K562 (cell line): ENCODE measurements around the gene TCF21. TPM values are rescaled to one million over a fixed set of nuclear protein-coding genes. Genes with fewer than 3 reads are reported as not detected.
A peak's percentile ranks its signal among the peaks of the same experiment; 100 is the strongest.

Experiments used
- ATAC-seq: fragments of 200-7000 bp; cut with Tn5 transposase; 3 replicates; pipeline ENCODE4 v1.9.1; 2020; ENCODE audit warnings: moderate library complexity
- BruUV-seq: library from RNA; stranded (reverse); fragments of 400-500 nt; replicated peaks from 2 replicates; lab custom pipeline; 2021; lab: Mats Ljungman, UMichigan
- CTCF ChIA-PET: fragments of 300-600 bp; formaldehyde crosslinking; extraction: SDS; loops from one replicate; lab custom pipeline; 2021; ENCODE audit warnings: low intra/inter-chr PET ratio; lab: Yijun Ruan, JAX
- POLR2A ChIA-PET: fragments of 300-600, 350-650 bp; sonication (Branson Sonifier 250); formaldehyde crosslinking; extraction: SDS; loops from one replicate; lab custom pipeline; 2021; ENCODE audit warnings: antibody characterized with exemption, inconsistent platforms; lab: Yijun Ruan, JAX
- DNase-seq, 4 experiments: peaks; one replicate each; pipeline versions ENCODE4 v3.0.0 to v3.0.0-alpha.2; 2011 to 2018; ENCODE audit warnings: low spot score in 3 of 4, mixed read lengths in 3 of 4; ENCODE audit errors: extremely low read depth in 1 of 4
- FAIRE-seq: peaks from 2 replicates; lab custom pipeline; 2011; peaks lifted over from hg19 to GRCh38; lab: Jason Lieb, UNC
- H2AFZ ChIP-seq: 2 replicates; pipeline ENCODE4 v1.6.0; 2011; ENCODE audit warnings: low read depth, low read length, control low read depth, inconsistent platforms
- H3K27ac ChIP-seq: fragments of 200-600 bp; 3 replicates; pipeline ENCODE4 v1.8.0; 2011; ENCODE audit warnings: low read depth, mild to moderate bottlenecking, control low read depth, inconsistent platforms, low read length, moderate library complexity, mixed read lengths; ENCODE audit errors: extremely low read depth
- H3K27me3 ChIP-seq, 2 experiments: fragments of 300-600 bp in 1 of 2; 2 replicates in 1 of 2; 3 replicates in 1 of 2; pipeline versions ENCODE4 v1.6.0 to v1.8.0; 2011; ENCODE audit warnings: inconsistent platforms in 2 of 2, low read length in 2 of 2, mild to moderate bottlenecking in 1 of 2, mixed read lengths in 1 of 2, moderate library complexity in 1 of 2; ENCODE audit not compliant: control insufficient read depth in 2 of 2, insufficient read depth in 2 of 2
- H3K36me3 ChIP-seq: fragments of 300-600 bp; 3 replicates; pipeline ENCODE4 v1.8.0; 2011; ENCODE audit warnings: mild to moderate bottlenecking, low read length, inconsistent platforms; ENCODE audit not compliant: control insufficient read depth, insufficient read depth
- H3K4me1 ChIP-seq, 2 experiments: fragments of 200-600 bp in 1 of 2; replicated peaks in 1 of 2; 2 replicates in 1 of 2; 3 replicates in 1 of 2; pipeline versions ENCODE4 v1.5.1 to v1.8.0; 2011; ENCODE audit warnings: inconsistent platforms in 2 of 2, low read length in 2 of 2, mild to moderate bottlenecking in 1 of 2, mixed read lengths in 1 of 2, moderate library complexity in 1 of 2; ENCODE audit not compliant: control insufficient read depth in 2 of 2, insufficient read depth in 2 of 2
- H3K4me2 ChIP-seq: 2 replicates; pipeline ENCODE4 v1.6.1; 2011; ENCODE audit warnings: low read length, control low read depth, inconsistent platforms, mixed read lengths; ENCODE audit not compliant: insufficient read depth
- H3K4me3 ChIP-seq: fragments of 200-600 bp; sonication (generic), shearing (Covaris generic); 2 replicates; pipeline ENCODE4 v1.5.1; 2016; ENCODE audit warnings: control low read depth, inconsistent platforms
- H3K79me2 ChIP-seq: fragments of 200-600 bp; 3 replicates; pipeline ENCODE4 v1.8.0; 2011; ENCODE audit warnings: low read length, inconsistent platforms; ENCODE audit not compliant: control insufficient read depth, insufficient read depth
- H3K9ac ChIP-seq, 2 experiments: 2 replicates each; pipeline versions ENCODE4 v1.6.0 to v1.6.1; 2011; ENCODE audit warnings: low read depth in 2 of 2, low read length in 2 of 2, control low read depth in 1 of 2, inconsistent platforms in 1 of 2, mild to moderate bottlenecking in 1 of 2, mixed read lengths in 1 of 2; ENCODE audit not compliant: insufficient read depth in 1 of 2
- H3K9me1 ChIP-seq: one replicate; pipeline ENCODE4 v1.6.0; 2011; ENCODE audit warnings: inconsistent platforms, mild to moderate bottlenecking, low read length, moderate library complexity; ENCODE audit not compliant: control insufficient read depth, insufficient read depth
- H3K9me3 ChIP-seq: replicated peaks from 2 replicates; pipeline ENCODE4 v1.5.1; 2011; ENCODE audit warnings: low read depth, low read length, inconsistent platforms; ENCODE audit not compliant: control insufficient read depth, insufficient read depth
- H4K20me1 ChIP-seq: replicated peaks from 2 replicates; pipeline ENCODE4 v1.6.1; 2011; ENCODE audit warnings: low read length, inconsistent platforms, mixed read lengths; ENCODE audit not compliant: control insufficient read depth, insufficient read depth
- ARID1B ChIP-seq: fragments of 450-650 bp; IDR thresholded peaks from 2 replicates; pipeline ENCODE4 v1.6.1; 2016; ENCODE audit warnings: antibody characterized with exemption, mild to moderate bottlenecking, inconsistent platforms
- ATF7 ChIP-seq: fragments of 450-650 bp; IDR thresholded peaks from 2 replicates; pipeline ENCODE4 v1.7.1; 2014; ENCODE audit warnings: mild to moderate bottlenecking, moderate library complexity
- ESRRA ChIP-seq: fragments of 450-650 bp; IDR thresholded peaks from 2 replicates; pipeline ENCODE4 v1.6.1; 2014; ENCODE audit warnings: low read depth, mild to moderate bottlenecking, moderate library complexity, borderline replicate concordance
- KLF16 ChIP-seq: IDR thresholded peaks from 2 replicates; pipeline ENCODE4 v1.6.1; 2016; ENCODE audit warnings: antibody characterized with exemption
- MAFK ChIP-seq: IDR thresholded peaks from 2 replicates; pipeline ENCODE4 v1.6.1; 2011; ENCODE audit warnings: low read length, improper control_type of control experiment
- MTA3 ChIP-seq: fragments of 450-650 bp; formaldehyde crosslinking; IDR thresholded peaks from 2 replicates; pipeline ENCODE4 v1.6.1; 2017; ENCODE audit warnings: mild to moderate bottlenecking, borderline replicate concordance
- POU5F1 ChIP-seq: fragments of 150-350 bp; IDR thresholded peaks from 2 replicates; pipeline ENCODE4 v1.6.1; 2014; ENCODE audit warnings: borderline replicate concordance, low read length, low read depth, mild to moderate bottlenecking; ENCODE audit not compliant: partially characterized antibody
- SMARCA4 ChIP-seq: fragments of 450-650 bp; IDR thresholded peaks from 2 replicates; pipeline ENCODE4 v1.6.1; 2016
- TRIM24 ChIP-seq, 2 experiments: fragments of 450-650 bp; IDR thresholded peaks; 2 replicates each; pipeline ENCODE4 v1.6.1; 2016
- WGBS: fragments of 100-300 bp; shearing (Covaris generic); methylation state at CpG from one replicate; pipeline ENCODE4 v1.1.6; 2016; ENCODE audit warnings: low coverage, mixed read lengths; ENCODE audit not compliant: insufficient coverage; ENCODE audit errors: missing lambda C conversion rate; 5-methylcytosine and 5-hydroxymethylcytosine counted together
- in situ Hi-C: fragments of 300-500 bp; cut with MboI; formaldehyde crosslinking; loops from 4 replicates; pipeline ENCODE4 v1.15.0; 2018; ENCODE audit warnings: inconsistent platforms, mixed read lengths
- intact Hi-C: fragments of 100-400 bp; cut with micrococcal nuclease; formaldehyde crosslinking; loops from 2 replicates; pipeline ENCODE4 v1.14.2; 2022
- polyA plus RNA-seq, 8 experiments: library from polyadenylated mRNA; depleted of rRNA in 4 of 8; stranded (reverse) in 5 of 8; unstranded in 3 of 8; fragments of >200 nt; fragmentation: Nextera tagmentation in 2 of 8; fragmentation: Illumina TruSeq in 1 of 8; extraction: Ambion mirVana in 2 of 8; extraction: Trizol in 1 of 8; gene quantifications; 2 replicates each; pipeline versions ENCODE4 v1.2.1 to v1.2.3, GENCODE V29; 2011 to 2014; ENCODE audit warnings: inconsistent platforms in 1 of 8, missing spikeins in 1 of 8
- total RNA-seq, 7 experiments: library from RNA; depleted of rRNA in 6 of 7; stranded (reverse); fragments of >200 nt in 6 of 7; fragmentation: Illumina TruSeq in 2 of 7; extraction: Trizol in 2 of 7; gene quantifications; 2 replicates each; pipeline versions ENCODE4 v1.2.1 to v1.2.3, GENCODE V29; 2011 to 2021; ENCODE audit warnings: low replicate concordance in 1 of 7
- TF ChIP-seq, protein P1 (sequence below), 2 experiments: fragments of 450-650 bp; IDR thresholded peaks; 2 replicates each; pipeline ENCODE4 v1.6.1; 2018; ENCODE audit warnings: mild to moderate bottlenecking in 2 of 2, low read depth in 1 of 2; ENCODE audit not compliant: partially characterized antibody in 2 of 2
- TF ChIP-seq, protein P2 (sequence below): fragments of 250-450 bp; sonication (Bioruptor Pico); IDR thresholded peaks from 2 replicates; pipeline ENCODE4 v1.8.0; 2022; ENCODE audit warnings: moderate library complexity, mild to moderate bottlenecking, inconsistent platforms
- TF ChIP-seq, protein P3 (sequence below): IDR thresholded peaks from 3 replicates; pipeline ENCODE4 v1.6.1; 2011; ENCODE audit warnings: borderline replicate concordance, mild to moderate bottlenecking, moderate library complexity; ENCODE audit not compliant: insufficient read length; ENCODE audit errors: extremely low read depth

Gene TCF21
- total and polyA plus RNA-seq, 9 of the 15 experiments (the other 6 are each of a cell fraction or from before 2014, with no cell fraction given), result not detected

DNA sequence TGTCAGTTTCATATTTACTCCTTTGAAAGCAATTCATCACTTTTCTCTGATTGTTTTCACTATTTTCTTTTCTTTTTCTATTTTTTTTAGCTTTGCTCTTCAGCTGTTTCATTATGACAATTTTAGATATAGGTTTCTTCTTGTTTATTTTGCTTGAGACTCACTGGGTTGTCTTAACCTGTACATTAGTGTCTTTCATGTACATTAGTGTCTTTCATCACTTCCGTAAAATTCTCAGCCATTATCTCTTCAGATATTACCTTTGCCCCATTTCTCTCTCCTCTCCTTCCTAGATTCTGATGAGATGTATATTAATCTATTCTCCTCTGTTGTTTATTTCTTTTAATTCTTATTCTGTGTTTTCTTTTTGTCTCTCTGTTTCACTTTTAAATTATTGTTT is 49.6 kb downstream of the TCF21 start (continued):
- TF ChIP-seq, protein P1, sequence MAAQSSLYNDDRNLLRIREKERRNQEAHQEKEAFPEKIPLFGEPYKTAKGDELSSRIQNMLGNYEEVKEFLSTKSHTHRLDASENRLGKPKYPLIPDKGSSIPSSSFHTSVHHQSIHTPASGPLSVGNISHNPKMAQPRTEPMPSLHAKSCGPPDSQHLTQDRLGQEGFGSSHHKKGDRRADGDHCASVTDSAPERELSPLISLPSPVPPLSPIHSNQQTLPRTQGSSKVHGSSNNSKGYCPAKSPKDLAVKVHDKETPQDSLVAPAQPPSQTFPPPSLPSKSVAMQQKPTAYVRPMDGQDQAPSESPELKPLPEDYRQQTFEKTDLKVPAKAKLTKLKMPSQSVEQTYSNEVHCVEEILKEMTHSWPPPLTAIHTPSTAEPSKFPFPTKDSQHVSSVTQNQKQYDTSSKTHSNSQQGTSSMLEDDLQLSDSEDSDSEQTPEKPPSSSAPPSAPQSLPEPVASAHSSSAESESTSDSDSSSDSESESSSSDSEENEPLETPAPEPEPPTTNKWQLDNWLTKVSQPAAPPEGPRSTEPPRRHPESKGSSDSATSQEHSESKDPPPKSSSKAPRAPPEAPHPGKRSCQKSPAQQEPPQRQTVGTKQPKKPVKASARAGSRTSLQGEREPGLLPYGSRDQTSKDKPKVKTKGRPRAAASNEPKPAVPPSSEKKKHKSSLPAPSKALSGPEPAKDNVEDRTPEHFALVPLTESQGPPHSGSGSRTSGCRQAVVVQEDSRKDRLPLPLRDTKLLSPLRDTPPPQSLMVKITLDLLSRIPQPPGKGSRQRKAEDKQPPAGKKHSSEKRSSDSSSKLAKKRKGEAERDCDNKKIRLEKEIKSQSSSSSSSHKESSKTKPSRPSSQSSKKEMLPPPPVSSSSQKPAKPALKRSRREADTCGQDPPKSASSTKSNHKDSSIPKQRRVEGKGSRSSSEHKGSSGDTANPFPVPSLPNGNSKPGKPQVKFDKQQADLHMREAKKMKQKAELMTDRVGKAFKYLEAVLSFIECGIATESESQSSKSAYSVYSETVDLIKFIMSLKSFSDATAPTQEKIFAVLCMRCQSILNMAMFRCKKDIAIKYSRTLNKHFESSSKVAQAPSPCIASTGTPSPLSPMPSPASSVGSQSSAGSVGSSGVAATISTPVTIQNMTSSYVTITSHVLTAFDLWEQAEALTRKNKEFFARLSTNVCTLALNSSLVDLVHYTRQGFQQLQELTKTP (IDR thresholded peaks at IDR 0.05; ENCODE audit: low read depth in 1 of 2, partially characterized antibody in 2 of 2), result peak in 1 of 2 experiments; percentile 38
- TF ChIP-seq ARID1B (0 out of 2 replicates have a peak, but pooled peaks have one; percentile 19), SMARCA4 (peak; percentile 29; the same call in 1 of the 2 replicates), ATF7 (no peak)

DNA sequence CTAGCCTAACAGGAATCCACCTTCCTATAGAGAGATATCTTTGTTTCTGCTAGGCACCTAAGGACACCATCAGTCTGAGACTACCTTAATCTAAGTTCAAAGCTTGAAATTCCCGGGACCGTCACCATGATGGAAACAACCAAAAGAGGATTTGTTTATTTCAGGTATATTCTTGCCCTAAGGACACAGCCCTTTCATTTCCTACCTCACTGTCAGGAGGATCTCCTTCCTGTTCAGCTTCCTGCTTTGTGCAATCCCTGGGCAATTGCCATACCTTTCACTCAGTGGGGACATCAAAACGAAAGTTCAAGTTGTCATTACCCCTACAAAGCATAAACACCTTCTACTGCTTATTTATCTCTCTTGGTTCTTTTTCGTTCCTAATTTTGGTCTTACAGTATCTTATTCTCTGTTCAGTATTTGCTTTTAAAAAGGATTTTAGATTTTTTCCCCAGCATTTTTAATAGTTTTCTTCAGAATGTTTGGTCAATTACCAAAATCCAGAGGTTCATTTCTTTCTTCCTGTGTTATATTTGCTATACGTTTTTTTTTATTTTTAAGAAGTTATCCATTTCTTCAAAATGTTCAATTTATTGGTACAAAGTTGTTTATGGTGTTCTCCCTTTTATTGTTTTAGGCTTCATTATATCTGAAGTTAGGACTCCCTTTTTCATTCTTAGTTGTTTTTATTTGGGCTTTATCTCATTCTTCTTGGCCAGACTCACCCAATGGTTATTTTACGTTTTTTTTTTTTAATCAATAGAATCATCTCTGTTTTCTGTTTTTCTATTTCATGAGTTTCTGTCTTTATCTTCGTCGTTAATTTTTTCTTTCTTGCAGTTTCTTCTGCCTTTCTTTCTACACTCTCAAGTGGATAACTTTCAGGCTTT is 51.1 kb downstream of the TCF21 start:
- no TSS peak for BruUV-seq
- peak; percentile 89 for FAIRE-seq
- Histone ChIP-seq H3K4me1 (peaks cover 0 to 7% of the 10 kb centered on the region in 2 experiments; a peak in 3 of 5 replicates), H3K36me3 (no peaks in the 10 kb centered on the region), H3K27me3 (no peaks in the 10 kb centered on the region), H3K27ac (peak overlapping the region; percentile 49), H3K9me3 (0 out of 2 replicates have a peak, but pooled peaks cover 3% of the 10 kb centered on the region), H3K9me1 (no peaks in the 10 kb centered on the region), H3K4me2 (peak overlapping the region; percentile 67), H2AFZ (peak overlapping the region; percentile 94), H3K79me2 (no peaks in the 10 kb centered on the region), H3K4me3 (no peak overlapping the region), H4K20me1 (no peaks in the 10 kb centered on the region), H3K9ac (peak overlapping the region; percentile 37 to 44; a peak in 2 of 4 replicates)
- intact Hi-C loops, result no loop called here
- CTCF ChIA-PET, result interaction anchor here (0.7 kb wide), 1 partner anchor 16 kb away, joined by 3 read pairs; no protein-coding TSS in a partner anchor
- in situ Hi-C loops, result no loop called here
- 19% methylated on average over 8 of the region's 8 CpGs for WGBS
- POLR2A ChIA-PET, result interaction anchor here (1.0 to 1.2 kb wide), 2 partner anchors 9 to 13 kb away, joined by 3 to 6 read pairs; partner anchors contain the start of gene TBPL1
- ATAC-seq, result peak; percentile 90
- DNase-seq, result peak in 2 of 4 experiments; percentile 46 to 65
- TF ChIP-seq, protein P2, sequence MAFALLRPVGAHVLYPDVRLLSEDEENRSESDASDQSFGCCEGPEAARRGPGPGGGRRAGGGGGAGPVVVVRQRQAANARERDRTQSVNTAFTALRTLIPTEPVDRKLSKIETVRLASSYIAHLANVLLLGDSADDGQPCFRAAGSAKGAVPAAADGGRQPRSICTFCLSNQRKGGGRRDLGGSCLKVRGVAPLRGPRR, result no peak
- no peak for TF ChIP-seq KLF16
- 0 out of 2 replicates have a peak, but pooled peaks have one; percentile 18 for TF ChIP-seq MTA3
- peak in 1 of 2 experiments; percentile 20; a peak in 1 of 4 replicates for TF ChIP-seq TRIM24 (IDR thresholded peaks at IDR 0.05)
- no peak for TF ChIP-seq POU5F1
- TF ChIP-seq MAFK, result no peak
- no peak for TF ChIP-seq ESRRA
- TF ChIP-seq, protein P3, sequence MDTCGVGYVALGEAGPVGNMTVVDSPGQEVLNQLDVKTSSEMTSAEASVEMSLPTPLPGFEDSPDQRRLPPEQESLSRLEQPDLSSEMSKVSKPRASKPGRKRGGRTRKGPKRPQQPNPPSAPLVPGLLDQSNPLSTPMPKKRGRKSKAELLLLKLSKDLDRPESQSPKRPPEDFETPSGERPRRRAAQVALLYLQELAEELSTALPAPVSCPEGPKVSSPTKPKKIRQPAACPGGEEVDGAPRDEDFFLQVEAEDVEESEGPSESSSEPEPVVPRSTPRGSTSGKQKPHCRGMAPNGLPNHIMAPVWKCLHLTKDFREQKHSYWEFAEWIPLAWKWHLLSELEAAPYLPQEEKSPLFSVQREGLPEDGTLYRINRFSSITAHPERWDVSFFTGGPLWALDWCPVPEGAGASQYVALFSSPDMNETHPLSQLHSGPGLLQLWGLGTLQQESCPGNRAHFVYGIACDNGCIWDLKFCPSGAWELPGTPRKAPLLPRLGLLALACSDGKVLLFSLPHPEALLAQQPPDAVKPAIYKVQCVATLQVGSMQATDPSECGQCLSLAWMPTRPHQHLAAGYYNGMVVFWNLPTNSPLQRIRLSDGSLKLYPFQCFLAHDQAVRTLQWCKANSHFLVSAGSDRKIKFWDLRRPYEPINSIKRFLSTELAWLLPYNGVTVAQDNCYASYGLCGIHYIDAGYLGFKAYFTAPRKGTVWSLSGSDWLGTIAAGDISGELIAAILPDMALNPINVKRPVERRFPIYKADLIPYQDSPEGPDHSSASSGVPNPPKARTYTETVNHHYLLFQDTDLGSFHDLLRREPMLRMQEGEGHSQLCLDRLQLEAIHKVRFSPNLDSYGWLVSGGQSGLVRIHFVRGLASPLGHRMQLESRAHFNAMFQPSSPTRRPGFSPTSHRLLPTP, result no peak
